Measurements from ENCODE around the gene IFT74.

GRCh38 chr9:26940779-26941178 is 15.4 kb upstream of the IFT74 start:
- no peak for TF ChIP-seq GRHL2 (CRISPR knock-in tag; IDR thresholded peaks at IDR 0.05; ENCODE audit: insufficient replicate concordance, severe bottlenecking)
- TF ChIP-seq, protein P1, sequence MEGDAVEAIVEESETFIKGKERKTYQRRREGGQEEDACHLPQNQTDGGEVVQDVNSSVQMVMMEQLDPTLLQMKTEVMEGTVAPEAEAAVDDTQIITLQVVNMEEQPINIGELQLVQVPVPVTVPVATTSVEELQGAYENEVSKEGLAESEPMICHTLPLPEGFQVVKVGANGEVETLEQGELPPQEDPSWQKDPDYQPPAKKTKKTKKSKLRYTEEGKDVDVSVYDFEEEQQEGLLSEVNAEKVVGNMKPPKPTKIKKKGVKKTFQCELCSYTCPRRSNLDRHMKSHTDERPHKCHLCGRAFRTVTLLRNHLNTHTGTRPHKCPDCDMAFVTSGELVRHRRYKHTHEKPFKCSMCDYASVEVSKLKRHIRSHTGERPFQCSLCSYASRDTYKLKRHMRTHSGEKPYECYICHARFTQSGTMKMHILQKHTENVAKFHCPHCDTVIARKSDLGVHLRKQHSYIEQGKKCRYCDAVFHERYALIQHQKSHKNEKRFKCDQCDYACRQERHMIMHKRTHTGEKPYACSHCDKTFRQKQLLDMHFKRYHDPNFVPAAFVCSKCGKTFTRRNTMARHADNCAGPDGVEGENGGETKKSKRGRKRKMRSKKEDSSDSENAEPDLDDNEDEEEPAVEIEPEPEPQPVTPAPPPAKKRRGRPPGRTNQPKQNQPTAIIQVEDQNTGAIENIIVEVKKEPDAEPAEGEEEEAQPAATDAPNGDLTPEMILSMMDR (IDR thresholded peaks at IDR 0.05), result no peak
- TF ChIP-seq USF1 (CRISPR knock-in tag; IDR thresholded peaks at IDR 0.05), result no peak
- TF ChIP-seq CBFB (CRISPR knock-in tag; IDR thresholded peaks at IDR 0.05; ENCODE audit: low read depth), result no peak
- TF ChIP-seq ATF2 (CRISPR knock-in tag; IDR thresholded peaks at IDR 0.05; ENCODE audit: borderline replicate concordance, low read depth), result no peak
- TF ChIP-seq GABPB1 (CRISPR knock-in tag; IDR thresholded peaks at IDR 0.05), result no peak
- no peak for TF ChIP-seq NFYB (CRISPR knock-in tag; conservative IDR thresholded peaks at IDR 0.05; ENCODE audit: low read depth)
- TF ChIP-seq PRDM15 (CRISPR knock-in tag; IDR thresholded peaks at IDR 0.05), result no peak
- TF ChIP-seq CREM (CRISPR knock-in tag; IDR thresholded peaks at IDR 0.05), result no peak
- TF ChIP-seq RORB (CRISPR knock-in tag; IDR thresholded peaks at IDR 0.05), result no peak

Measured in WTC11 (cell line).